NAMALWA (cell line): ENCODE data around the gene WNT7B.
A peak's percentile ranks its signal among the peaks of the same experiment; 100 is the strongest.
"Not testable (repeated sequence)": the region's sequence is repeated elsewhere in the genome, so short reads cannot be mapped to it uniquely, and the experiment has no call there.

ENCODE experiments used
- DNase-seq: peaks from one replicate; pipeline ENCODE4 v3.0.0-alpha.2; 2015; ENCODE audit warnings: low spot score

The WNT7B gene

GRCh38 chr22:46008291-46008690 is 31.3 kb upstream of the WNT7B start:
- DNase-seq, result no peak

- no peak for DNase-seq
Measured at GRCh38 chr22:46007848-46008261, 30.9 kb upstream of the WNT7B start.

GRCh38 chr22:46007003-46007847 is 30.3 kb upstream of the WNT7B start:
- DNase-seq, result no peak

- peak; percentile 86 for DNase-seq
Measured at GRCh38 chr22:46006379-46007002, 29.5 kb upstream of the WNT7B start.

DNA sequence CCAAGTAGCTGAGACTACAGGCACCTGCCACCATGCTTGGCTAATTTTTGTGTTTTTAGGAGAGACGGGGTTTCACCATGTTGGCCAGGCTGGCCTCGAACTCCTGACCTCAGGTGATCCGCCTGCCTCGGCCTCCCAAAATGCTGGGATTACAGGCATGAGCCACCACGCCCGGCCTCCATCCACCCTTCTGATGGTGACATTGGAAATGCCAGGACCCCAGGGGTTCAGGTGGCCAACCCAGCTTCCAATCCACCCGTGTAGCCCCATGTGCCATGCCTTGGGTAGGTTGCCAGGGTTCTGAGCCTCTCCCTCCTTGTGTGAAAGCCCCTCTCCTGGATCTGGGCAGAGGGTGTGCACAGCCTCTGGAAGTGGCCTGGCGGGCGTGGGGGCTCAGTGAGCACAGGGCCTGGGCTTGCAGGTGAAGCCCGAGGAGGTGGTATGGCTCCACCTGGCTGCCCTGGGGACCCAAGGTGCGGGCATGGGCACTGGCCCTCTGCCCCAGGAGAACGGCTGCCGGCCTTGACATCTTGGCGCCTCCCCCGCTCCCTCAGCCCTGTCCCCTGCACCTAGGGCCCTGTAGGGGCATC is 28.2 kb upstream of the WNT7B start:
- not testable (repeated sequence) for DNase-seq

DNA sequence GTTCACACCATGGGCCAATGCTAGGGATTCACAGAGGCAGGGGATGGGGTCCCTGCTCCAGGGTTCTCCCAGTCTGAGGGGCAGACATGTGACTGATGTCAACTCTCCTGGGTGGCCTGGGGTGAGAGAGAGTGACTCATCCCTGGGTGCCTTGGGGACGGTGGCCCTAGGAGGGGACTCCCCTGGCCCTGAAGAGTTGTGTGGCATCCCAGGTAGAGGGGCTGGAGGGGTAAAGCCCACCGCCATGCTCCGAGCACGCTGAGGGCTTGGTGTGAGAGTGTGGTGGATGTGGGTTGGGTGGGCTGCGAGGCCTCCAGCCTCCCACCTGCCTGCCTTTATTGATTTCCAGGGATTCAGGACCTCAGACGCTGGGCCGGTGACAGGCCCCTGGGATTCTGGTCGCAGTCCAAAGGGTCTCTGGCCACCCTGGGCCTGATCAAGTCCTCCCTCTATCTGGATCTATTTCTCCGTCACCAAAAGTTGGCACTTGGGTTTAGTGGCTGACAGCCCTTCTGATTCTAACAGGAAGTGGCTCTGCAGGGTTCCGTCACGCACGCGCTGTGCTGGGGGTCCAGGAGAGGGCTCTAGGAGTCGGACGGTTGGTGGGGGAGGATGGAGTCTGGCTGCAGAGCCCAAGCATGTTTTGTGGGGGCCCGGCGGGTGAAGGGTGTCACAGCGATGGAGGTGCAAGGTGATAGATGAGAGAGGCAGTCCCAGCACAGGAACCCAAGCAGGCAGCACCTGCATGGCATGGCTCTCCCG is 27.3 kb upstream of the WNT7B start:
- no peak for DNase-seq

DNA sequence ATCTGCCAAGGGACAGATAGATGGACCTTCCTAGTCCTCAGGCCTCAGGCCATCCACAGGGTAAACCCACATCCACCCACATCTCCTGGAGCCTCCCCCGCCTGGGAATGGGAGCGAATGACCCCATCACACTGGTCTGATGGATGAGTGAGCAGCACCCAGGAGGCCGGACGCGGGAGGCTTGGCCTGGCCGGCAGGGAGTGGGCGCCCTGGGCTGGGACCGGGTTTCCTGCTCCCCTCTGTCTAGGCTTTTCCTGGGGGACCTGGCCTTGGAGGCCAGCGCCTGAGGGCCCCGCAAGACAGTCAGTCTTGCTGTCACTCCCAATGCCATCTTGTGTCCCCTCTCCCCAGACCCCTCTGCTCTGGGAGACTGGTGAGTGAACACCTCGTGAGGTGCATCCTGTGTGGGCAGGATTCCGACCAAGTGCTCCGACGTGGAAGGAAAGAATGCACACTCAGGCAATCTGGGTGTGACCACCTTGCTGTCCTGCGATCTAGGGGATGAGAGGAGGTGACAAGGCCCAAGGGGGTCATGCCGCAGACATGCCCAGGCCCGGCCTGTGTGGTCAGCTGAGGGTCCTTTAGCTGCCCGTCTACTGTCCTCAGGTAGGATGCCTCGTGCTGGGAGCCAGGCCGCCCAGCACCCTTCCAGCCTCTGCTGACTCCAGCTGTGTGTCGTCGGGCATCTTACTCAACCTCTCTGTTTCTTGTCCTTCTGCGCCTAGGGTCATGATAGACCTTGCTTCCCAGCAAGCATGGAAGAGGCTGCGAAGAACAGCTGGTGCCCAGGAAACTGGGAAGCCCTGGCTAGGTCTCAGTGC is 26.5 kb upstream of the WNT7B start:
- DNase-seq, result no peak

GRCh38 chr22:46002757-46003270 is 25.9 kb upstream of the WNT7B start:
- no peak for DNase-seq

DNA sequence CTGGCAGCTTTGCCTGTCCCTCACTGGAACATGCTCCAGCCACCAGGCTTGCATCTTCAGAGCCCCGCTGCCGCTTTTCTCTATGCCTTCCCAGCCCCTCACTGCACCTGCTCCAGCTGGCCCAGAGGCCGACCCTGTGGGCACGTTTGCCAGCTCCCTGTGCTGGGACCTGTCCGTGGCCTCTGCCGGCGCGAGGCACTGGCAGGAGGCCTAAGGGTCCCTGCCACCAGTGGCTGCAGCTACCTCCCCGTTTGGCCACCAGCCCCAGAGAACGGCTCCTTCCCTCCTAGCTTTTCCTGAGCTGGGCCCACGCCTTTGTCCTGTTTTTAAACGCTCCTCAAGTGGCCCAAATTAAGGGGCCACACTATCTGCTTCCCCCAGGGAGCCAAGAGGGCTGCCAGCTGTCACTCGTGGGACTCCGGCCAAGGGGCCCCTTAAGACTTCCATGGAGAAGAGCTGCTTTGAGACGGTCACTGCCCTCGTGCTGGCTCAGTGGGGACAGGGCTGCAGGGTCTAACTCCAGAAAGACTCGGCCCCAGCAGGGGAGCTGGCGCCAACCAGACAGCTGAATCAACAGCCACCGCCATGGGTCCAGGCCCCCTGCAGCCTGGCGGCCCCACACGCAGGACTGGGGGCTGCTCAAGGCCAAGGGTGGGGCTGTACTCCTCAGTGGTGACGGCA is 24.6 kb upstream of the WNT7B start:
- DNase-seq, result no peak

DNA sequence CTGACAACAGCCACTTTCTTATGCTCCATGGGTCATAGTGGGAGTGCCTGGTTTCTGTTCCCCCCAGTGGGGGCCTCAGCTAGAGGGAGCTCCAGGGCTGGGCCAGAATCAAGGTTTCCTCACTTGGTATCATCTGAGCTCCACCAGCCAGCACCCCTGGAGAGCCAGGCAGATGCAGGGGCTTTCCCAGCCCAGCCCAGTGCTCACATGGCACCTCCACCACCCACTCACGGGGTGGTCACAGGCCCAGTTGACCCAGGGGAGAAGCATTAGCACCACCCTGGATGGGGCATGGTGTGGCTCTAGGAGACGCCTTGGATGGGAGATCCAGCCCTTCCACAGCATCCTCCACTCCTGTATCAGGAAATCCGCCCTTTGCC is 24.1 kb upstream of the WNT7B start:
- DNase-seq, result peak; percentile 47

- DNase-seq, result no peak
Measured at GRCh38 chr22:46000081-46001027, 23.4 kb upstream of the WNT7B start.

GRCh38 chr22:45999379-45999971 is 22.5 kb upstream of the WNT7B start:
- no peak for DNase-seq

DNA sequence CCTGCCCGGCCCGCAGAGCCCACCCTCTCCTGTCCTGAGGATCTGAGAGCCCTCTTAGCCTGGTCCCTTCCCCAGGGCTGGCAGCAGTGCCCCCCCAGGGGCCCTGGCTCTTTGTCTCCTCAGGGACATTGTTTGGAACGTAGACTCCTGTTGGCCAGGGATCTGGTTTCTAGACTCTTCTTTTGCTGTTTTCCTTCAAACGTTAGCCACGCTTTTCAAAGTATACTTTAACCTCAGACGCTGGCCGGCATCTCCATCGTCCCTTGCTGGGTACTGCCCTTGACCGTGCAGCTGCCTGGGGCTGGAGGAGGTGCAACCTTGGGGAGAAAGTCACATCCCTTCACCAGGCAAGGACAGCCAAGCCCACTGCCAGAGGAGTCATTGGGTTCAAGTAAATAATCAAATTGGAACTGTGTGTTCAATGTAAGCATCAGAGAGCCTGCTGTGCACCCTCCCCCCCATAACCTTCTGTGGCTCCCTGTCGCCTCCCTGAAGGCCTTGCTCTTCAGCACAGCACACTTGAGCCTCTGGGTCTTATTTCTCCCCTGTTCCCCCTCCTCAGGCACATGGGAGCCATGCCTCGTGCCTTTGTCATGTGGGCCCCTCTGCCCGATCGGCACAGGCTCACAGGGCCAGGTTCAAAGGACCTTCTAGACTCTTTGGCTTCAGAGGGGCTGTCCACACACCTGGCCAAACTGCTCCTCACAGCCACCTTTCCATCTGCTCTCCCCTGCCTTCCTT is 21.8 kb upstream of the WNT7B start:
- no peak for DNase-seq

GRCh38 chr22:45997777-45998637 is 21.0 kb upstream of the WNT7B start:
- no peak for DNase-seq

- DNase-seq, result peak; percentile 23
Measured at GRCh38 chr22:45997077-45997776, 20.3 kb upstream of the WNT7B start.

GRCh38 chr22:45996241-45997076 is 19.5 kb upstream of the WNT7B start:
- DNase-seq, result no peak
